ENCODE results near the gene DCT. TPM values are rescaled to one million over a fixed set of nuclear protein-coding genes. Genes with fewer than 3 reads are reported as not detected.

The DCT gene
- total and polyA plus RNA-seq, 2 donors (not counting 3 experiments of a cell fraction or from before 2014, with no cell fraction given) = not detected

- POLR2A ChIA-PET = no interaction called here
- no peak for FAIRE-seq
Observed at GRCh38 chr13:94480672-94481145, 1.2 kb upstream of the DCT start.

More at GRCh38 chr13:94480672-94481145, 1.2 kb upstream of the DCT start:
- no peak overlapping the region for H3K9ac ChIP-seq (replicated peaks; ENCODE audit: extremely low read depth, insufficient read depth, low read length)
- H3K27me3 ChIP-seq (ENCODE audit: control insufficient read depth in 2 of 2, insufficient read depth in 2 of 2, low read length in 2 of 2) = no peaks in the 10 kb centered on the region
- H3K4me3 ChIP-seq (replicated peaks in 1 of 3; ENCODE audit: insufficient read depth in 1 of 3, low read depth in 1 of 3, low read length in 3 of 3) = no peak overlapping the region
- no peaks in the 10 kb centered on the region for H3K9me3 ChIP-seq (replicated peaks; ENCODE audit: control insufficient read depth, insufficient read depth, low read length)
- no peaks in the 10 kb centered on the region for H4K20me1 ChIP-seq (replicated peaks; ENCODE audit: control insufficient read depth, extremely low read depth, insufficient read depth, low read length)
- CTCF ChIA-PET = no interaction called here
- no peak for DNase-seq (ENCODE audit: low read depth, low spot score)
- no peaks in the 10 kb centered on the region for H3K4me1 ChIP-seq (ENCODE audit: control insufficient read depth, extremely low read depth, insufficient read depth, low read length)
- H2AFZ ChIP-seq (ENCODE audit: low read depth, low read length) = no peak overlapping the region
- intact Hi-C loops (cut with micrococcal nuclease) = no loop called here
- H3K4me2 ChIP-seq (ENCODE audit: insufficient read depth, low read length) = no peak overlapping the region
- H3K79me2 ChIP-seq (ENCODE audit: control insufficient read depth, insufficient read depth, low read length) = no peaks in the 10 kb centered on the region
- TF ChIP-seq, protein P1, sequence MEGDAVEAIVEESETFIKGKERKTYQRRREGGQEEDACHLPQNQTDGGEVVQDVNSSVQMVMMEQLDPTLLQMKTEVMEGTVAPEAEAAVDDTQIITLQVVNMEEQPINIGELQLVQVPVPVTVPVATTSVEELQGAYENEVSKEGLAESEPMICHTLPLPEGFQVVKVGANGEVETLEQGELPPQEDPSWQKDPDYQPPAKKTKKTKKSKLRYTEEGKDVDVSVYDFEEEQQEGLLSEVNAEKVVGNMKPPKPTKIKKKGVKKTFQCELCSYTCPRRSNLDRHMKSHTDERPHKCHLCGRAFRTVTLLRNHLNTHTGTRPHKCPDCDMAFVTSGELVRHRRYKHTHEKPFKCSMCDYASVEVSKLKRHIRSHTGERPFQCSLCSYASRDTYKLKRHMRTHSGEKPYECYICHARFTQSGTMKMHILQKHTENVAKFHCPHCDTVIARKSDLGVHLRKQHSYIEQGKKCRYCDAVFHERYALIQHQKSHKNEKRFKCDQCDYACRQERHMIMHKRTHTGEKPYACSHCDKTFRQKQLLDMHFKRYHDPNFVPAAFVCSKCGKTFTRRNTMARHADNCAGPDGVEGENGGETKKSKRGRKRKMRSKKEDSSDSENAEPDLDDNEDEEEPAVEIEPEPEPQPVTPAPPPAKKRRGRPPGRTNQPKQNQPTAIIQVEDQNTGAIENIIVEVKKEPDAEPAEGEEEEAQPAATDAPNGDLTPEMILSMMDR (IDR thresholded peaks at IDR 0.05; ENCODE audit: extremely low read depth in 1 of 2, insufficient read depth in 1 of 2, low read depth in 1 of 2, low read length in 2 of 2) = no peak
- no peak for TF ChIP-seq POLR2AphosphoS5 (IDR thresholded peaks at IDR 0.05; ENCODE audit: insufficient read depth, low read depth, low read length)
- TF ChIP-seq, protein P2, sequence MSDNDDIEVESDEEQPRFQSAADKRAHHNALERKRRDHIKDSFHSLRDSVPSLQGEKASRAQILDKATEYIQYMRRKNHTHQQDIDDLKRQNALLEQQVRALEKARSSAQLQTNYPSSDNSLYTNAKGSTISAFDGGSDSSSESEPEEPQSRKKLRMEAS (IDR thresholded peaks at IDR 0.05; ENCODE audit: insufficient read depth, insufficient read length) = no peak
- TF ChIP-seq MYC (IDR thresholded peaks at IDR 0.05; ENCODE audit: low read depth, low read length) = no peak
- TF ChIP-seq JUN (IDR thresholded peaks at IDR 0.05; ENCODE audit: borderline replicate concordance, insufficient read depth, insufficient read length, low read depth) = no peak
- TF ChIP-seq POLR2A (IDR thresholded peaks at IDR 0.05; ENCODE audit: low read depth, low read length) = no peak
- no peak for TF ChIP-seq GATA2 (IDR thresholded peaks at IDR 0.05; ENCODE audit: insufficient read depth, insufficient read length, low read depth, low read length)
- no peak for TF ChIP-seq FOS (IDR thresholded peaks at IDR 0.05; ENCODE audit: borderline replicate concordance, insufficient read depth, low read length)
- no peak for TF ChIP-seq EZH2 (IDR thresholded peaks at IDR 0.05; ENCODE audit: borderline replicate concordance, low read depth, low read length, severe bottlenecking)
- no peaks in the 10 kb centered on the region for H3K36me3 ChIP-seq (ENCODE audit: control insufficient read depth in 2 of 2, extremely low read depth in 1 of 2, insufficient read depth in 2 of 2, low read length in 2 of 2)
- dilution Hi-C loops (cut with MboI; ENCODE audit: extremely low pct_ligation_motif_present, low sequenced_read_pairs) = no loop called here
- H3K27ac ChIP-seq (ENCODE audit: insufficient read depth, low read depth, low read length) = no peak overlapping the region
- H3K9me1 ChIP-seq (replicated peaks; ENCODE audit: control insufficient read depth, extremely low read depth, insufficient read depth, low read length) = no peaks in the 10 kb centered on the region
- BruUV-seq (replicated peaks) = no TSS peak

All from endothelial cell of umbilical vein (primary cell).